HG03175 (cell line): ENCODE data around the gene PIK3CA.

Source experiments
- ATAC-seq: cut with Tn5 transposase; IDR thresholded peaks from one replicate; pipeline ENCODE4 v1.9.1; 2021; ENCODE audit warnings: mild to moderate bottlenecking, moderate library complexity; ENCODE audit not compliant: unreplicated experiment

The PIK3CA gene

DNA sequence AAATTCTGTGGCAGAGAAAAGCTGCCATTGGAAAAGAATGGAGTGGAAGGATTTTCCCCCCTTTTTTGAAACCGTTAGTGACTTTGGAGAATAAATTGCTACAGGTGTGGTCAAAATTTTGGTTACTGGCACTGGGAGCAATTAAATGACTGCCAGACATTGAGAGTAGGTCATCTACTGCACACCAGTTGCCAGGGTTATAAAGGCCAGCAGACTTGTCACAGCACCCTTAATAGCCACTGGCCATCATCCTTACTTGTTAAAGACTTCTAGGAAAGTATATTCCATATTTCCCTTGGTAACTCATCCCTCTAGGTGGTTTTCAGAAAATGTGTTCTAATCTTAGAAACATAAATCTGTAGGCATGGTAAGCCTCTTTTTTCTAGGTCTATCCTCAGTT lies 8.0 kb downstream of the PIK3CA start:
- ATAC-seq, result no peak

DNA sequence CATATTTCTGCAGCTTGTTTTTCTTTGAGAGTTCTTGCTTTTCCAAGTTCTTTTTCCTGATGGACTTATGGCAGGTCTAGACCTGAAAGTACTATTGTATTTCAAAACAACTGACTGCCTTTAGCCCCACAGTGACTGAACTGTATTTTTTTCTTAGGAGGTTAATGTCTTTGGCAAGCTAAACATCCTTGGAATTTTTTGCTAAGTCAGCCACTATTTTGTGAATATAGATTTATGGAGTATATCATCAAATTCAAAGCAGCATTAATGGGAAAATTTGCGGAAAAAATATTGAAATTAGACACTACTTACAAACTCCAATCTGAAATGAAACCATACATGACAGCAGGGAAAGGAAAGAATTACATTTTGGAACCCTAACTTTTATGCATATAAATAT lies 8.6 kb downstream of the PIK3CA start:
- no peak for ATAC-seq

GRCh38 chr3:179158336-179159039 lies 10.3 kb downstream of the PIK3CA start:
- ATAC-seq, result peak; percentile 62

GRCh38 chr3:179163503-179163902 lies 15.3 kb downstream of the PIK3CA start:
- no peak for ATAC-seq

DNA sequence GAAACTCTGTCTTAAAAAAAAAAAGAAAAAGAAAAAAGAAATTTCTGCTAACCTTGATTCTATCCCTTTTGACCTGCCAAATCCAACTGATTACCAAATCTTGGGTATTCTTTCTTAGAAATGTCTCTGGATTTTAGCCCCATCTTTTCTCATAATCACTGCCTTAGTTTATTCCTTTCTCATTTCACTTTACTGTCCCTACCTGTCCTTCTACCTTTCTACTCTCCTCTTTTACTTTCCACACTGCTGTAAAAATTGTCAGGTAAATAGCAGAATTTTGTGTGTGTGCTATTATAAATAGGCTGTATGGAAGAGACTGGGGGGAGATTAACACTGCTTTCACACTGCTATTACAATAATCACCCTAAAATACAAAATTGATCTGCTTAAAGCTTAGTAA lies 16.7 kb downstream of the PIK3CA start:
- no peak for ATAC-seq

GRCh38 chr3:179166561-179167201 lies 18.5 kb downstream of the PIK3CA start:
- peak; percentile 53 for ATAC-seq

GRCh38 chr3:179168918-179169317 lies 20.8 kb downstream of the PIK3CA start:
- no peak for ATAC-seq

DNA sequence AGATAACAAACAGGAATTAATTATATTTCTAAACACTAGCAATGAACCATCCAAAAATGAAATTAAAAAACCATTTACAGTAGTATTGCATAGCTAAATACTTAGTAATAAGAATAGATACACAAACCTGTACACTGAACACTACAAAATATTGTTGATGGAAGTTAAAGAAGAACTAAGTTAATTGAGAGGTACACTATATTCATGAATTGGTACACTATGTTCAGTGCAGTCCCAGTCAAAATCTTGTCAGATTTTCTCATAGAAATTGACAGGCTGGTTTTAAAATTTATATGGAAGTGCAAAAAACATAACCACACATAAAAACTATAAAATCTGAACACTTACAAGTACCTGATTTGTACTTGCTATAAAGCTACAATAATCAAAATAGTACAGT lies 24.4 kb downstream of the PIK3CA start:
- ATAC-seq, result no peak

DNA sequence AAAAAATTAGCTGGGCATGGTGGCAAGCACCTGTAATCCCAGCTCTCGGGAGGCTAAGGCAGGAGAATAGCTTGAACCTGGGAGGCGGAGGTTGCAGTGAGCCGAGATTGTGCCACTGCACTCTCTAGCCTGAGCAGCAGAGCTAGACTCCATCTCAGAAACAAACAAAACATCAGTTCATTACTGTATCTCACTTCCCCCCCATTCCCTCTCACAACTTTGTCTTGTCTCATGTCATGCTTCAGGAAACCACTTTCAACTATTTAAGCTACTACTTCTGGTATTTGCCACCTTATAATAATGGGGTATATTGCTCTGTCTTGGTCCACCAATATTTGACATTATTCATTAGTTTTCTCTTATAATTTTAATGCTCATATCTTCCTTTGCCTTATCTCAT lies 26.2 kb downstream of the PIK3CA start:
- no peak for ATAC-seq

GRCh38 chr3:179174898-179175297 lies 26.7 kb downstream of the PIK3CA start:
- ATAC-seq, result no peak

- no peak for ATAC-seq
Measured at GRCh38 chr3:179175358-179175757, 27.2 kb downstream of the PIK3CA start.

DNA sequence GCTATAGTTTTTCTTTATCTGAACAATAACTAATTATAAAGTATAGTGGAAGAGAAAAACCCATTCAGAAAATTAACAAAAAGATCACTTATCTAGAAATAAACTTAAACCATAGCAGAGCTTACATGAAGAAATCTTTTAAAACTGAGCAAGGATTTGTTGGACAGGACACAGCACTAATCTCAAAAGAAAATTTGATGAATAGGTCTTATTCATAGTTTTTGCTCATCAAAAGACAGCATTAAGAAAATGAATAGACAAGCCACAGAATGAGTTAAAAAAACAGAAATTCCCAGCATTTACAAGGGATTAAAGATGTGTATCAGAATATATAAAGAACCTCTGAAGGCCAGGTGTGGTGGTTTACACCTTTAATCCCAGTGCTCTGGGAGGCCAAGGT lies 29.5 kb downstream of the PIK3CA start:
- ATAC-seq, result no peak

GRCh38 chr3:179179256-179179655 lies 31.1 kb downstream of the PIK3CA start:
- no peak for ATAC-seq

DNA sequence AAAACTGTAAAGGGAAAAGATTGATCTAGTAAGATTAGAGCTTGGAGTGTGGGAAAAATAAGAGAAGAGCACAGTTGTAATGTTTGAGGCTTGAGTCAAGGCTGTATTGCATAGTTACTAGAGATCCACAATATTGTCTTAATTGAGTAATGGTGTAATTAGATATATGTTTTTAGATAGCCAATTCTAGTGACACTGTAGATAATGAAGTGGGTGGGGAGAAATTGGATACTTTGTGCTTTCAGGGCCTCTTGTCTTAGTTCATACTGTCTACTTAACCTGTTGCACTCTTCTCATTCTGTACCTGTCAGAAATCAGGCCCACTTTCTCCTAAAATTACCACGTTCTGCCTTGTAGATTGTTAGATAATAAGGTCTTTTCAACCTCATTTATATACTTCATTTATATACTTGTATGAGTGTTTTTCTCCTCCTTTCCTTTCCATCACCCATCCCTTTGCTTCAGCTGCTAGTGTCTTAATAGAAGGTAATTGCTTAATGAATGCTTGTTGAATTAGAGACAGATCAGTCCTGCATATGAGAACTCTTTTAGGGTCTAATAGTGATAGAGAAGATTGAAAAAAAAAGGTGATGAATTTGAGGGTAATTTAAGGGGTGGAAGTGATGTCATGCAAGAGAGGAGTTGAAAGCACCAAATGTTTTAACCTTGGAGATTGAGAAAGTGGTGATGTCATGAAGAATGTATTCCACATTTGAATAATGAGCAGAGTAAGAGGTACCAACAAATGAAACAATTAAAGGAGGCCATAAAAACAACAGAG lies 32.0 kb downstream of the PIK3CA start:
- ATAC-seq, result no peak

GRCh38 chr3:179181021-179181472 lies 32.9 kb downstream of the PIK3CA start:
- peak; percentile 67 for ATAC-seq

GRCh38 chr3:179181993-179182551 lies 33.9 kb downstream of the PIK3CA start:
- no peak for ATAC-seq

GRCh38 chr3:179182902-179183301 lies 34.7 kb downstream of the PIK3CA start:
- no peak for ATAC-seq

DNA sequence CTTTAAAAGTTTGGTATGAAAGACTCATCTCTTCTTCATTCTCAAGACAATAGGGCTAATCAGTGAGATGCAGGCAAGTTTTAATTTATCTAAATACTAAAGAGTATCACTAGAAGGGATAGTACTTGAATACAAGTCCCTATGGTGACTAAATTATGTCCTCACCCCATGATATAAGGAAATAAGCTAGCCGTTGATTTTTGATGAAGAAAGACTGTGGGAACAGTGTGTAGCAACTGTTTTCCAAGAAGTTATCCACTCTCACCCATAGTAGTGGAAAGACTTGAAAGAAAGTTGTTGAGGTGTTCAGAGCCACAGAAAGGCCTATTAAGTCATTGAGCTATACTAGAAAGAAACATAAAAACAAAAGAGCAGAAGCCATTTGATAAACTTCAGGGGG lies 36.7 kb downstream of the PIK3CA start:
- ATAC-seq, result no peak

GRCh38 chr3:179186426-179186825 lies 38.3 kb downstream of the PIK3CA start:
- no peak for ATAC-seq

- no peak for ATAC-seq
Measured at GRCh38 chr3:179189759-179190158, 41.6 kb downstream of the PIK3CA start.

GRCh38 chr3:179190581-179190980 lies 42.4 kb downstream of the PIK3CA start:
- ATAC-seq, result no peak

DNA sequence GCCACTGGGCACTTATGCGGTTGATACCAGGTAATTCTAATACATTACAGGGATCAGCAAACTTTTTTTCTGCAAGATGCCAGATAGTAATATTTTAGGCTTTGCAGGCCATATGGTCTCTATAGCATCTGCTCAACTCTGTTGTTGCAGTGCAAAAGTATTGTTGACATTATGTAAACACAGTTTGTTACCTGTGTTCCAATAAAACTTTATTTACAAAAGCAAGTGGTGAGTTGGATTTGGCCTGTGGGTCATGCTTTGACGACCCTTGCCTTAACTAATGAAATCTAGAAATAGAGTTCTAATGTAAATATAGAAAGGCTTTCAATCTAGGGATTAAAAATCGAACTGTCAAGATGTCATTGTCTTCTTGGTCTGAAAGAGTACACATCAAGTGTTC lies 44.4 kb downstream of the PIK3CA start:
- no peak for ATAC-seq
